Trophoblast cell (in vitro differentiated cells and primary cell): ENCODE data around the gene DENND1B.

Experiments
- DNase-seq, 2 donors: peaks; one replicate each; pipeline ENCODE4 v3.0.0-alpha.2; 2016
- H2AFZ ChIP-seq: 2 replicates; pipeline ENCODE4 v1.6.1; 2013; ENCODE audit warnings: low read length, moderate library complexity, mild to moderate bottlenecking; ENCODE audit not compliant: insufficient read depth, poor library complexity
- H2AK5ac ChIP-seq: 2 replicates; pipeline ENCODE4 v1.6.1; 2013; ENCODE audit warnings: mild to moderate bottlenecking, low read length
- H2BK120ac ChIP-seq: 2 replicates; pipeline ENCODE4 v1.6.1; 2013; ENCODE audit warnings: low read length, mild to moderate bottlenecking, moderate library complexity; ENCODE audit not compliant: insufficient read depth, poor library complexity
- H2BK12ac ChIP-seq: 2 replicates; pipeline ENCODE4 v1.6.1; 2013; ENCODE audit warnings: mild to moderate bottlenecking, low read length, moderate library complexity
- H2BK5ac ChIP-seq: 2 replicates; pipeline ENCODE4 v1.6.1; 2013; ENCODE audit warnings: low read length, low read depth, moderate library complexity, mild to moderate bottlenecking; ENCODE audit not compliant: poor library complexity
- H3K14ac ChIP-seq: 2 replicates; pipeline ENCODE4 v1.6.1; 2013; ENCODE audit warnings: mild to moderate bottlenecking, low read length
- H3K18ac ChIP-seq: 2 replicates; pipeline ENCODE4 v1.6.1; 2013; ENCODE audit warnings: mild to moderate bottlenecking, low read length
- H3K23ac ChIP-seq: 2 replicates; pipeline ENCODE4 v1.6.1; 2013; ENCODE audit warnings: low read length
- H3K27ac ChIP-seq: 2 replicates; pipeline ENCODE4 v1.5.1; 2013; ENCODE audit warnings: low read depth, mild to moderate bottlenecking, inconsistent platforms, low read length, moderate library complexity
- H3K27me3 ChIP-seq: 2 replicates; pipeline ENCODE4 v1.6.1; 2013; ENCODE audit warnings: inconsistent platforms, mild to moderate bottlenecking, low read length, moderate library complexity; ENCODE audit not compliant: insufficient read depth
- H3K36me3 ChIP-seq, 2 experiments: 1 replicate in 1 of 2; 2 replicates in 1 of 2; pipeline ENCODE4 v1.6.1; 2013; ENCODE audit warnings: low read length in 2 of 2, mild to moderate bottlenecking in 2 of 2, moderate library complexity in 1 of 2; ENCODE audit not compliant: insufficient read depth in 2 of 2, control insufficient read depth in 1 of 2
- H3K4ac ChIP-seq: 2 replicates; pipeline ENCODE4 v1.6.1; 2013; ENCODE audit warnings: low read depth, mild to moderate bottlenecking, low read length, moderate library complexity
- H3K4me1 ChIP-seq, 2 experiments: 1 replicate in 1 of 2; 2 replicates in 1 of 2; pipeline ENCODE4 v1.6.1; 2013; ENCODE audit warnings: low read length in 2 of 2, mild to moderate bottlenecking in 2 of 2, moderate library complexity in 1 of 2; ENCODE audit not compliant: insufficient read depth in 2 of 2, control insufficient read depth in 1 of 2
- H3K4me2 ChIP-seq: 2 replicates; pipeline ENCODE4 v1.6.1; 2013; ENCODE audit warnings: inconsistent platforms, mild to moderate bottlenecking, low read length, moderate library complexity
- H3K4me3 ChIP-seq: 2 replicates; pipeline ENCODE4 v1.5.1; 2013; ENCODE audit warnings: mild to moderate bottlenecking, low read depth, low read length, inconsistent platforms
- H3K79me1 ChIP-seq: one replicate; pipeline ENCODE4 v1.6.1; 2013; ENCODE audit warnings: low read length
- H3K79me2 ChIP-seq: 2 replicates; pipeline ENCODE4 v1.6.1; 2013; ENCODE audit warnings: low read length, mild to moderate bottlenecking; ENCODE audit not compliant: control insufficient read depth, insufficient read depth, poor library complexity
- H3K9ac ChIP-seq: 2 replicates; pipeline ENCODE4 v1.6.1; 2013; ENCODE audit warnings: mild to moderate bottlenecking, low read length
- H3K9me3 ChIP-seq: 2 replicates; pipeline ENCODE4 v1.6.1; 2013; ENCODE audit warnings: low read depth, mild to moderate bottlenecking, control low read depth, inconsistent platforms, low read length; ENCODE audit not compliant: insufficient read depth
- H4K12ac ChIP-seq: 2 replicates; pipeline ENCODE4 v1.6.1; 2013; ENCODE audit warnings: low read depth, mild to moderate bottlenecking, low read length, moderate library complexity
- H4K8ac ChIP-seq: 2 replicates; pipeline ENCODE4 v1.6.1; 2013; ENCODE audit warnings: low read depth, mild to moderate bottlenecking, low read length, moderate library complexity
- H4K91ac ChIP-seq: one replicate; pipeline ENCODE4 v1.6.1; 2013; ENCODE audit warnings: low read depth, mild to moderate bottlenecking, low read length, moderate library complexity
- WGBS: extraction: QIAGEN DNeasy Blood & Tissue Kit; methylation state at CpG from one replicate; pipeline ENCODE4 v1.1.7; 2013; ENCODE audit warnings: missing lambda C conversion rate; ENCODE audit not compliant: insufficient read length, insufficient coverage; ENCODE audit errors: extremely low coverage; 5-methylcytosine and 5-hydroxymethylcytosine counted together

The DENND1B gene

GRCh38 chr1:197541411-197541810 is 233.9 kb downstream of the DENND1B start:
- H3K4me3 ChIP-seq: no peak overlapping the region

GRCh38 chr1:197526736-197527371 is 248.4 kb downstream of the DENND1B start:
- Histone ChIP-seq H2AFZ (no peak overlapping the region), H3K79me1 (no peaks in the 10 kb centered on the region), H3K14ac (no peak overlapping the region), H3K9ac (no peak overlapping the region), H3K4me1 (no peaks in the 10 kb centered on the region), H3K27me3 (no peaks in the 10 kb centered on the region), H2BK120ac (no peak overlapping the region), H4K8ac (no peak overlapping the region), H2BK5ac (no peak overlapping the region), H3K23ac (no peak overlapping the region), H2BK12ac (no peak overlapping the region), H3K9me3 (no peaks in the 10 kb centered on the region), H4K12ac (no peak overlapping the region), H3K4ac (no peak overlapping the region), H3K36me3 (no peaks in the 10 kb centered on the region), H3K27ac (no peak overlapping the region), H3K79me2 (no peaks in the 10 kb centered on the region), H3K4me2 (no peak overlapping the region), H3K18ac (no peak overlapping the region), H2AK5ac (no peak overlapping the region), H4K91ac (no peak overlapping the region), H3K4me3 (no peak overlapping the region)
- WGBS: no CpG with 5 or more reads among the region's 4 CpGs
- DNase-seq: peak in 1 of 2 donors; percentile 64

More at GRCh38 chr1:197541411-197541810, 233.9 kb downstream of the DENND1B start:
- no peaks in the 10 kb centered on the region for H3K4me1 ChIP-seq
- H3K79me2 ChIP-seq: no peaks in the 10 kb centered on the region
- no peak overlapping the region for H3K23ac ChIP-seq
- H2AFZ ChIP-seq: no peak overlapping the region
- H2BK12ac ChIP-seq: no peak overlapping the region
- H3K79me1 ChIP-seq: no peaks in the 10 kb centered on the region
- DNase-seq: no peak
- no peaks in the 10 kb centered on the region for H3K27me3 ChIP-seq
- no peaks in the 10 kb centered on the region for H3K9me3 ChIP-seq
- no peak overlapping the region for H2AK5ac ChIP-seq
- no peak overlapping the region for H3K27ac ChIP-seq
- H3K4me2 ChIP-seq: no peak overlapping the region
- no peak overlapping the region for H2BK120ac ChIP-seq
- no peak overlapping the region for H3K4ac ChIP-seq
- no peak overlapping the region for H4K91ac ChIP-seq
- H3K9ac ChIP-seq: no peak overlapping the region
- H2BK5ac ChIP-seq: no peak overlapping the region
- no peak overlapping the region for H4K12ac ChIP-seq
- peaks cover 0 to 1% of the 10 kb centered on the region in 2 experiments for H3K36me3 ChIP-seq
- H4K8ac ChIP-seq: no peak overlapping the region
- H3K14ac ChIP-seq: no peak overlapping the region
- no peak overlapping the region for H3K18ac ChIP-seq

DNA sequence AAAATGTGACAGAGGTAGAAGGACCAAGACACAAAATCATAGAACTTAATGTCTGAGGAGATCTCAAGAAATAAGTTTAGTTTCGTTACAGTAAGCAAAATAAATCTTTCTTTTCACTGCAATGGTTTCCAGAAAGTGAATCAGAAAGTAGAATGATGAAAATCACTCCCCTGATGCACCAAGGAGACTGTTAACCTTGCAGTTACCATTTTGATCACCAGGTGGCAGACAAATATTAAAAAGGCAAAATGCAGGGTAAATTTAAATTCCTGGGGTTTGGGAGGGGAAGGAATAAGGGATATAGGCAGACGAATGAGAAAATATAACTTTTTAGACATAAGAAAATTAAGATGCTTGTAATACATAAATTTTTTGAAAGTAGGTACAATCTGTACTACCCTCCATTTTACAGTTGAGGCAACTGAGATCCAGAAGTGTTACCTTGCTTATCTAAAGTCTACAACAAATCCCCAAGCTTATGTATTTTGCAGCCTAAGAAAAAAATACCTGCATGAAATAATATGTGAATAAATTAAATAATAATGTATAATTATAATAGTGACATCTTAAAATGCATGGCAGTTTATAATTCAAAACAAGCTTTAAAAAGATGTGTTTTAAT is 254.1 kb downstream of the DENND1B start:
- H3K4me1 ChIP-seq: no peaks in the 10 kb centered on the region
- H3K36me3 ChIP-seq: no peaks in the 10 kb centered on the region
- no CpG with 5 or more reads among the region's 2 CpGs for WGBS
- no peak overlapping the region for H2BK12ac ChIP-seq
- no peak overlapping the region for H3K27ac ChIP-seq
- H3K23ac ChIP-seq: no peak overlapping the region
- no peak overlapping the region for H2BK120ac ChIP-seq
- H3K79me1 ChIP-seq: no peaks in the 10 kb centered on the region
- no peak overlapping the region for H2AK5ac ChIP-seq
- H3K9me3 ChIP-seq: no peaks in the 10 kb centered on the region
- H2AFZ ChIP-seq: no peak overlapping the region
- no peak overlapping the region for H2BK5ac ChIP-seq
- no peak overlapping the region for H4K8ac ChIP-seq
- H3K4ac ChIP-seq: no peak overlapping the region
- H3K4me2 ChIP-seq: no peak overlapping the region
- no peak overlapping the region for H3K9ac ChIP-seq
- no peak overlapping the region for H3K14ac ChIP-seq
- no peak overlapping the region for H3K18ac ChIP-seq
- DNase-seq: peak; percentile 2 to 62
- no peak overlapping the region for H4K12ac ChIP-seq
- H4K91ac ChIP-seq: no peak overlapping the region
- H3K27me3 ChIP-seq: no peaks in the 10 kb centered on the region
- H3K79me2 ChIP-seq: no peaks in the 10 kb centered on the region
- no peak overlapping the region for H3K4me3 ChIP-seq

- Histone ChIP-seq H3K18ac (no peak overlapping the region), H3K27me3 (no peaks in the 10 kb centered on the region), H2BK12ac (no peak overlapping the region), H4K12ac (no peak overlapping the region), H3K9me3 (no peaks in the 10 kb centered on the region), H3K79me2 (no peaks in the 10 kb centered on the region), H3K36me3 (no peaks in the 10 kb centered on the region), H3K4ac (no peak overlapping the region), H4K91ac (no peak overlapping the region), H3K4me2 (no peak overlapping the region), H4K8ac (no peak overlapping the region), H2AK5ac (no peak overlapping the region), H3K4me1 (no peaks in the 10 kb centered on the region), H3K23ac (no peak overlapping the region), H2BK120ac (no peak overlapping the region), H3K27ac (no peak overlapping the region), H3K14ac (no peak overlapping the region), H2BK5ac (no peak overlapping the region), H3K9ac (no peak overlapping the region), H3K4me3 (no peak overlapping the region), H2AFZ (no peak overlapping the region), H3K79me1 (no peaks in the 10 kb centered on the region)
- peak in 1 of 2 donors; percentile 28 for DNase-seq
- no CpG with 5 or more reads among the region's 1 CpG for WGBS
Measured at GRCh38 chr1:197519741-197520334, 255.4 kb downstream of the DENND1B start.
